Transverse colon (tissue), 4 donors: ENCODE data around the gene FMR1. TPM values are rescaled to one million over a fixed set of nuclear protein-coding genes. Genes with fewer than 3 reads are reported as not detected.

Source experiments
- DNase-seq: peaks from one replicate; pipeline ENCODE4 v3.0.0-alpha.2; 2019
- H3K27ac ChIP-seq, 4 donors: fragments of 200-600 bp; sonication (generic); 2 replicates each; pipeline ENCODE4 v1.5.1; 2016 to 2018; ENCODE audit warnings: inconsistent platforms in 4 of 4
- H3K27me3 ChIP-seq: fragments of 200-600 bp; sonication (generic); 2 replicates; pipeline ENCODE4 v1.5.1; 2017; ENCODE audit warnings: inconsistent platforms
- H3K36me3 ChIP-seq, 4 donors: fragments of 200-600 bp; sonication (generic); 2 replicates each; pipeline ENCODE4 v1.5.1; 2017 to 2019; ENCODE audit warnings: inconsistent platforms in 4 of 4
- H3K4me1 ChIP-seq, 4 donors: fragments of 200-600 bp; sonication (generic); 2 replicates each; pipeline ENCODE4 v1.5.1; 2017 to 2020; ENCODE audit warnings: inconsistent platforms in 4 of 4
- H3K4me3 ChIP-seq, 4 donors: fragments of 200-600 bp; sonication (generic); 1 replicate in 1 of 4; 2 replicates in 3 of 4; pipeline versions ENCODE4 v1.5.1 to v1.6.1; 2017 to 2019; ENCODE audit warnings: inconsistent platforms in 4 of 4
- H3K9me3 ChIP-seq, 2 donors: fragments of 200-600 bp; sonication (generic); 2 replicates each; pipeline ENCODE4 v1.5.1; 2017 to 2019; ENCODE audit warnings: inconsistent platforms in 2 of 2
- CTCF ChIP-seq, 5 experiments: fragments of 200-600 bp in 3 of 5; fragments of 450-650 bp in 2 of 5; sonication (generic) in 3 of 5; IDR thresholded peaks; 1 replicate in 2 of 5; 2 replicates in 3 of 5; pipeline ENCODE4 v1.5.1; 2016 to 2017; ENCODE audit warnings: antibody characterized with exemption in 5 of 5, inconsistent platforms in 3 of 5, mild to moderate bottlenecking in 2 of 5, moderate library complexity in 1 of 5
- EP300 ChIP-seq: sonication (generic); formaldehyde crosslinking; IDR thresholded peaks from one replicate; pipeline ENCODE4 v1.6.1; 2017; ENCODE audit warnings: antibody characterized with exemption, low read depth
- POLR2A ChIP-seq: fragments of 450-650 bp; IDR thresholded peaks from one replicate; pipeline ENCODE4 v1.6.1; 2016; ENCODE audit warnings: antibody characterized with exemption, mild to moderate bottlenecking, moderate library complexity
- POLR2AphosphoS5 ChIP-seq, 3 donors: sonication (generic); formaldehyde crosslinking; IDR thresholded peaks; one replicate each; pipeline ENCODE4 v1.6.1; 2016; ENCODE audit warnings: antibody characterized with exemption in 3 of 3
- WGBS, 2 donors: methylation state at CpG; one replicate each; pipeline ENCODE4 v1.1.5; 2018; ENCODE audit warnings: low coverage in 1 of 2; 5-methylcytosine and 5-hydroxymethylcytosine counted together
- in situ Hi-C, 4 donors: fragments of 200-750 bp; cut with MboI; loops; one replicate each; pipeline versions ENCODE4 v1.15.0 to v1.15.1; 2017; ENCODE audit warnings: low sequenced_read_pairs in 3 of 4, low pct_ligation_motif_present in 1 of 4, low pct_unique_long_range_greater_than_20kb in 1 of 4
- intact Hi-C: fragments of 100-400 bp; cut with DNase I; formaldehyde crosslinking; loops from one replicate; pipeline ENCODE4 v1.15.1; 2023; ENCODE audit warnings: low total_unique reads
- small RNA-seq, 4 donors: library from RNA; depleted of rRNA; stranded (forward); fragments of <200 nt; gene quantifications; one replicate each; pipeline ENCODE3, GENCODE V24; 2016
- total RNA-seq, 4 donors: library from RNA; depleted of rRNA; stranded (reverse); fragments of >200 nt; gene quantifications; one replicate each; pipeline ENCODE4 v1.1.0, GENCODE V29; 2016

FMR1 gene
- total RNA-seq, 4 donors from 2014 or later, result 14.9 to 61.8 (median 31.2) TPM

DNA sequence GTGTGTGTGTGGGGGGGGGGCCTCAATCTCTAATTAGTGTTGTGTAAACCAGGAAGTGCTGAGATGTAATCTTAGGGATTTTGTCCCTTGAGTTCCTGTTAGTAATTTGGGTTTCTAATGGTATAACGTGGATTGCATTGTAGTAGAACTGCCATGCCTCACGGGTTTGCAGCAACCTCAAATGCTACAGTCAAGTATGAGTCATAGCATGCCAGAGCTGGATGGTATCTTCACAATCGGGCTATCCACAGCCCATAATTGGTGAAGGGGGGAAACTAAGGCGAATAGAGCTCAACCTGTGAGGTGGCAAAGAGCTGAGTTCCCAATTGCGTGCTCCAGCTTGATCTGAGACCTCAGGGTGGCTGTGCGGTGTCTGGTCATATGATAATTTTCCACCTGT is 67.2 kb downstream of the FMR1 start:
- Histone ChIP-seq H3K9me3 (no peaks in the 10 kb centered on the region), H3K4me1 (no peaks in the 10 kb centered on the region), H3K27me3 (no peaks in the 10 kb centered on the region), H3K27ac (no peak overlapping the region), H3K36me3 (no peaks in the 10 kb centered on the region), H3K4me3 (no peak overlapping the region)
- in situ Hi-C loops, result no loop called here
- WGBS, 2 donors, result 62% methylated on average over 6 of the region's 6 CpGs; no CpG with 5 or more reads in 1 of the 2 donors
- intact Hi-C loops, result no loop called here
- no peak for TF ChIP-seq POLR2A
- no peak for TF ChIP-seq POLR2AphosphoS5 (IDR thresholded peaks at IDR 0.05)
- no peak for TF ChIP-seq CTCF (IDR thresholded peaks at IDR 0.05)
- TF ChIP-seq EP300, result no peak
- no peak for DNase-seq

- no peaks in the 10 kb centered on the region for H3K27me3 ChIP-seq
- intact Hi-C loops, result no loop called here
- WGBS, 2 donors, result 92% methylated on average over 32 of the region's 35 CpGs; no CpG with 5 or more reads in 1 of the 2 donors
- H3K9me3 ChIP-seq, result no peaks in the 10 kb centered on the region
- no peaks in the 10 kb centered on the region for H3K4me1 ChIP-seq
- H3K36me3 ChIP-seq, result no peaks in the 10 kb centered on the region
- H3K4me3 ChIP-seq, result no peak within 1 kb of the TSS
- in situ Hi-C loops, result no loop called here
- no peak for DNase-seq
- no peak within 1 kb of the TSS for H3K27ac ChIP-seq
- TF ChIP-seq EP300, result no peak
Observed at GRCh38 chrX:147981038-147981752, 69.5 kb downstream of the FMR1 start, which contains the start of gene FMR1NB. Gene FMR1NB (plus strand): TSS chrX:147981337. CDS start chrX:147981403, 66 bp downstream.

Small RNA genes lying within 50 kb of the gene (small RNA-seq; reads per million reads assigned to genes)
- gene RF02118, result 0 reads per million in 4 donors

Other genes starting within 250 kb of the FMR1 start
- gene FMR1NB, start 69.4 kb downstream of the FMR1 start, total RNA-seq, result not detected